HG02938 (cell line): Measurements from ENCODE around the gene LRCOL1.

ENCODE experiments used
- ATAC-seq: cut with Tn5 transposase; IDR thresholded peaks from one replicate; pipeline ENCODE4 v1.9.1; 2021; ENCODE audit warnings: mild to moderate bottlenecking, moderate library complexity; ENCODE audit not compliant: unreplicated experiment

The LRCOL1 gene

GRCh38 chr12:132554845-132555630, 55.3 kb downstream of the LRCOL1 start:
- ATAC-seq = no peak
